Stimulated activated naive CD8-positive, alpha-beta T cell treated with anti-CD3 and anti-CD28 coated beads, Interleukin-15, Interleukin-2, amounts not matched to agents 100 ng/mL and 50 ng/mL, for 24 hours (primary cell): Measurements from ENCODE around the gene CFP.

ENCODE experiments used
- H3K27ac Mint-ChIP-seq: one replicate; pipeline ENCODE4 v1.8.0; 2021; ENCODE audit warnings: mild to moderate bottlenecking, mixed read lengths
- H3K27me3 Mint-ChIP-seq: one replicate; pipeline ENCODE4 v1.8.0; 2021; ENCODE audit warnings: mixed read lengths
- H3K36me3 Mint-ChIP-seq: one replicate; pipeline ENCODE4 v1.8.0; 2021; ENCODE audit warnings: low read depth, mixed read lengths
- H3K4me1 Mint-ChIP-seq: one replicate; pipeline ENCODE4 v1.8.0; 2021; ENCODE audit warnings: low read depth, mixed read lengths
- H3K4me3 Mint-ChIP-seq: one replicate; pipeline ENCODE4 v1.8.0; 2021; ENCODE audit warnings: mild to moderate bottlenecking, mixed read lengths
- H3K9me3 Mint-ChIP-seq: one replicate; pipeline ENCODE4 v1.8.0; 2021; ENCODE audit warnings: mixed read lengths

The CFP gene

GRCh38 chrX:47596256-47596655, 33.5 kb downstream of the CFP start:
- H3K4me1 Mint-ChIP-seq = peaks cover 14% of the 10 kb centered on the region
- H3K36me3 Mint-ChIP-seq = no peaks in the 10 kb centered on the region
- no peak overlapping the region for H3K27ac Mint-ChIP-seq
- H3K4me3 Mint-ChIP-seq = no peak overlapping the region
- no peaks in the 10 kb centered on the region for H3K27me3 Mint-ChIP-seq
- peaks cover 10% of the 10 kb centered on the region for H3K9me3 Mint-ChIP-seq

GRCh38 chrX:47595716-47596251, 33.9 kb downstream of the CFP start:
- H3K9me3 Mint-ChIP-seq = peaks cover 10% of the 10 kb centered on the region
- no peak overlapping the region for H3K27ac Mint-ChIP-seq
- peaks cover 14% of the 10 kb centered on the region for H3K4me1 Mint-ChIP-seq
- H3K36me3 Mint-ChIP-seq = no peaks in the 10 kb centered on the region
- no peaks in the 10 kb centered on the region for H3K27me3 Mint-ChIP-seq
- no peak overlapping the region for H3K4me3 Mint-ChIP-seq

- peaks cover 4% of the 10 kb centered on the region for H3K9me3 Mint-ChIP-seq
- H3K4me3 Mint-ChIP-seq = no peak overlapping the region
- peaks cover 14% of the 10 kb centered on the region for H3K4me1 Mint-ChIP-seq
- H3K27me3 Mint-ChIP-seq = no peaks in the 10 kb centered on the region
- no peak overlapping the region for H3K27ac Mint-ChIP-seq
- no peaks in the 10 kb centered on the region for H3K36me3 Mint-ChIP-seq
Observed at GRCh38 chrX:47593522-47593921, 36.2 kb downstream of the CFP start.

GRCh38 chrX:47590984-47591383, 38.7 kb downstream of the CFP start:
- Mint-ChIP-seq H3K4me1 (peaks cover 11% of the 10 kb centered on the region), H3K27me3 (no peaks in the 10 kb centered on the region), H3K9me3 (no peaks in the 10 kb centered on the region), H3K4me3 (no peak overlapping the region), H3K36me3 (no peaks in the 10 kb centered on the region), H3K27ac (no peak overlapping the region)

- H3K27me3 Mint-ChIP-seq = no peaks in the 10 kb centered on the region
- H3K4me3 Mint-ChIP-seq = no peak overlapping the region
- H3K27ac Mint-ChIP-seq = no peak overlapping the region
- H3K4me1 Mint-ChIP-seq = peaks cover 22% of the 10 kb centered on the region
- H3K36me3 Mint-ChIP-seq = peaks cover 5% of the 10 kb centered on the region
- no peaks in the 10 kb centered on the region for H3K9me3 Mint-ChIP-seq
Observed at GRCh38 chrX:47587906-47588735, 41.6 kb downstream of the CFP start.

GRCh38 chrX:47587091-47587891, 42.4 kb downstream of the CFP start:
- H3K4me1 Mint-ChIP-seq = peaks cover 30% of the 10 kb centered on the region
- no peak overlapping the region for H3K27ac Mint-ChIP-seq
- peaks cover 5% of the 10 kb centered on the region for H3K36me3 Mint-ChIP-seq
- no peak overlapping the region for H3K4me3 Mint-ChIP-seq
- no peaks in the 10 kb centered on the region for H3K27me3 Mint-ChIP-seq
- no peaks in the 10 kb centered on the region for H3K9me3 Mint-ChIP-seq

- no peaks in the 10 kb centered on the region for H3K27me3 Mint-ChIP-seq
- no peak overlapping the region for H3K4me3 Mint-ChIP-seq
- H3K4me1 Mint-ChIP-seq = peaks cover 39% of the 10 kb centered on the region
- no peak overlapping the region for H3K27ac Mint-ChIP-seq
- H3K36me3 Mint-ChIP-seq = peaks cover 5% of the 10 kb centered on the region
- H3K9me3 Mint-ChIP-seq = no peaks in the 10 kb centered on the region
Observed at GRCh38 chrX:47586043-47586787, 43.5 kb downstream of the CFP start.

- H3K9me3 Mint-ChIP-seq = no peaks in the 10 kb centered on the region
- peaks cover 5% of the 10 kb centered on the region for H3K36me3 Mint-ChIP-seq
- peaks cover 44% of the 10 kb centered on the region for H3K4me1 Mint-ChIP-seq
- no peak overlapping the region for H3K27ac Mint-ChIP-seq
- H3K27me3 Mint-ChIP-seq = no peaks in the 10 kb centered on the region
- H3K4me3 Mint-ChIP-seq = no peak overlapping the region
Observed at GRCh38 chrX:47585273-47585672, 44.5 kb downstream of the CFP start.

GRCh38 chrX:47584714-47585113, 45.0 kb downstream of the CFP start:
- Mint-ChIP-seq H3K27ac (no peak overlapping the region), H3K4me1 (peaks cover 47% of the 10 kb centered on the region), H3K27me3 (no peaks in the 10 kb centered on the region)

GRCh38 chrX:47583240-47583861, 46.4 kb downstream of the CFP start:
- H3K36me3 Mint-ChIP-seq = peaks cover 5% of the 10 kb centered on the region
- no peaks in the 10 kb centered on the region for H3K9me3 Mint-ChIP-seq
- peaks cover 54% of the 10 kb centered on the region for H3K4me1 Mint-ChIP-seq
- peak overlapping the region; percentile 51 for H3K4me3 Mint-ChIP-seq
- H3K27ac Mint-ChIP-seq = peak overlapping the region; percentile 26
- H3K27me3 Mint-ChIP-seq = no peaks in the 10 kb centered on the region

More at GRCh38 chrX:47584714-47585113, 45.0 kb downstream of the CFP start:
- Mint-ChIP-seq H3K4me3 (no peak overlapping the region), H3K9me3 (no peaks in the 10 kb centered on the region), H3K36me3 (peaks cover 5% of the 10 kb centered on the region)

GRCh38 chrX:47581731-47582647, 47.7 kb downstream of the CFP start, which contains the start of gene TIMP1:
Gene TIMP1 (plus strand): TSS chrX:47582436. CDS start chrX:47583416, 980 bp downstream.
- peaks cover 5% of the 10 kb centered on the region for H3K36me3 Mint-ChIP-seq
- peak within 1 kb of the TSS; percentile 51 for H3K4me3 Mint-ChIP-seq
- peak within 1 kb of the TSS; percentile 65 for H3K27ac Mint-ChIP-seq
- peaks cover 54% of the 10 kb centered on the region for H3K4me1 Mint-ChIP-seq
- peaks cover 1% of the 10 kb centered on the region for H3K27me3 Mint-ChIP-seq
- no peaks in the 10 kb centered on the region for H3K9me3 Mint-ChIP-seq

- Mint-ChIP-seq H3K4me1 (peaks cover 50% of the 10 kb centered on the region), H3K27me3 (peaks cover 4% of the 10 kb centered on the region), H3K9me3 (no peaks in the 10 kb centered on the region), H3K36me3 (peaks cover 5% of the 10 kb centered on the region), H3K27ac (no peak overlapping the region), H3K4me3 (no peak overlapping the region)
Observed at GRCh38 chrX:47579537-47579936, 50.2 kb downstream of the CFP start.

GRCh38 chrX:47578692-47579091, 51.0 kb downstream of the CFP start:
- Mint-ChIP-seq H3K36me3 (peaks cover 2% of the 10 kb centered on the region), H3K4me3 (no peak overlapping the region), H3K9me3 (no peaks in the 10 kb centered on the region), H3K27me3 (peaks cover 4% of the 10 kb centered on the region), H3K27ac (no peak overlapping the region), H3K4me1 (peaks cover 42% of the 10 kb centered on the region)
